ENCODE measurements around the gene SRRD.

SRRD gene

GRCh38 chr22:26460202-26460601 is 23.5 kb upstream of the SRRD start:
- H3K9me3 ChIP-seq (ENCODE audit: insufficient read depth, low read length) = no peaks in the 10 kb centered on the region
- peaks cover 7% of the 10 kb centered on the region; the same call in 1 of the 2 replicates for H3K36me3 ChIP-seq (ENCODE audit: low read length)
- H3K27ac ChIP-seq (ENCODE audit: low read depth, low read length) = no peak overlapping the region
- H3K4me3 ChIP-seq (ENCODE audit: insufficient read depth, low read length, poor library complexity, severe bottlenecking) = no peak overlapping the region
- H3K9ac ChIP-seq (ENCODE audit: low read length) = no peak overlapping the region
- peaks cover 19% of the 10 kb centered on the region for H3K79me2 ChIP-seq (ENCODE audit: insufficient read depth, low read length)
- H2AFZ ChIP-seq (ENCODE audit: low read depth, low read length, severe bottlenecking) = no peak overlapping the region
- H3F3A ChIP-seq (ENCODE audit: insufficient read depth) = no peaks in the 10 kb centered on the region; the same call in 1 of the 2 replicates
- no peaks in the 10 kb centered on the region; the same call in 1 of the 2 replicates for H4K20me1 ChIP-seq (ENCODE audit: low read depth, low read length)
- no peaks in the 10 kb centered on the region for H3K27me3 ChIP-seq (ENCODE audit: low read length)
- no peaks in the 10 kb centered on the region for H3K9me2 ChIP-seq (replicated peaks; ENCODE audit: insufficient read depth, low read length)
- no peak for TF ChIP-seq EZH2phosphoT487 (conservative IDR thresholded peaks at IDR 0.05; ENCODE audit: low read length)
- TF ChIP-seq, protein P1, sequence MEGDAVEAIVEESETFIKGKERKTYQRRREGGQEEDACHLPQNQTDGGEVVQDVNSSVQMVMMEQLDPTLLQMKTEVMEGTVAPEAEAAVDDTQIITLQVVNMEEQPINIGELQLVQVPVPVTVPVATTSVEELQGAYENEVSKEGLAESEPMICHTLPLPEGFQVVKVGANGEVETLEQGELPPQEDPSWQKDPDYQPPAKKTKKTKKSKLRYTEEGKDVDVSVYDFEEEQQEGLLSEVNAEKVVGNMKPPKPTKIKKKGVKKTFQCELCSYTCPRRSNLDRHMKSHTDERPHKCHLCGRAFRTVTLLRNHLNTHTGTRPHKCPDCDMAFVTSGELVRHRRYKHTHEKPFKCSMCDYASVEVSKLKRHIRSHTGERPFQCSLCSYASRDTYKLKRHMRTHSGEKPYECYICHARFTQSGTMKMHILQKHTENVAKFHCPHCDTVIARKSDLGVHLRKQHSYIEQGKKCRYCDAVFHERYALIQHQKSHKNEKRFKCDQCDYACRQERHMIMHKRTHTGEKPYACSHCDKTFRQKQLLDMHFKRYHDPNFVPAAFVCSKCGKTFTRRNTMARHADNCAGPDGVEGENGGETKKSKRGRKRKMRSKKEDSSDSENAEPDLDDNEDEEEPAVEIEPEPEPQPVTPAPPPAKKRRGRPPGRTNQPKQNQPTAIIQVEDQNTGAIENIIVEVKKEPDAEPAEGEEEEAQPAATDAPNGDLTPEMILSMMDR (IDR thresholded peaks at IDR 0.05; ENCODE audit: insufficient read depth, low read length, poor library complexity, severe bottlenecking) = no peak
- H3K4me2 ChIP-seq (ENCODE audit: low read depth, low read length, poor library complexity, severe bottlenecking) = no peak overlapping the region

DNA sequence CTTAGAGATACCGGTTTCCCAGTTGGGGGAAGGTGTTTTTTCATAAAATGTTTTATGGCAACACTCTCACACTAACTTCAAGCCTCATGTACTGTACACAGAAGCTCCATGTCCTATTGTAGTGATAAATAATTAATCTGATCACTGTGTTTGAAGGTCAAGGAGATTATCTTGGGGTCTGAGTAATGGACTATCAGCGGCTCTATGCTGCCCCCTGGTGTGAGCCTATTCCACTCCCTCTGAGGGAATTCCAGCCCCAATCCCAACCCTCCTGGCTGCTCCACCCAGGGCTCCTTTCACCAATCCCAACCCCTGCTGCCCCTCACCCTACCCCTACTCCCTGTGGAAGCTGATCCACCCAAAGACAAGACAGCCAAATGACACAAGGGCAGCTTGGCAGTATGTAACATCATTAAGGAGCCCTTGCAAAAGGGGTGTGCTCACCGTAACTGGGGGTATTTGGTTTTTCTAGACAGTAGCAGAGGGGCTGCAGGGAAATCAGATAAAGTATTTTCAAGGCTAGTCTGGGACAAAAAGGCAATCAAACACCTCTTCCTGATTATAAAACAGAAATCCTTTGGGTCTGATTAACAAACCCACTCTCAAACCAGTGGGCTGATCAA is 22.4 kb upstream of the SRRD start:
- TF ChIP-seq, protein P1 (IDR thresholded peaks at IDR 0.05; ENCODE audit: insufficient read depth, low read length, poor library complexity, severe bottlenecking) = peak; percentile 79
- no peak for TF ChIP-seq EZH2phosphoT487 (conservative IDR thresholded peaks at IDR 0.05; ENCODE audit: low read length)
- H3K9ac ChIP-seq (ENCODE audit: low read length) = no peak overlapping the region
- H3F3A ChIP-seq (ENCODE audit: insufficient read depth) = no peaks in the 10 kb centered on the region; the same call in 1 of the 2 replicates
- no peak overlapping the region for H3K4me3 ChIP-seq (ENCODE audit: insufficient read depth, low read length, poor library complexity, severe bottlenecking)
- H4K20me1 ChIP-seq (ENCODE audit: low read depth, low read length) = no peaks in the 10 kb centered on the region; the same call in 1 of the 2 replicates
- H3K79me2 ChIP-seq (ENCODE audit: insufficient read depth, low read length) = peaks cover 19% of the 10 kb centered on the region
- H3K27me3 ChIP-seq (ENCODE audit: low read length) = no peaks in the 10 kb centered on the region
- peaks cover 4% of the 10 kb centered on the region; the same call in 1 of the 2 replicates for H3K36me3 ChIP-seq (ENCODE audit: low read length)
- no peak overlapping the region for H3K27ac ChIP-seq (ENCODE audit: low read depth, low read length)
- H3K9me2 ChIP-seq (replicated peaks; ENCODE audit: insufficient read depth, low read length) = no peaks in the 10 kb centered on the region
- no peaks in the 10 kb centered on the region for H3K9me3 ChIP-seq (ENCODE audit: insufficient read depth, low read length)
- no peak overlapping the region for H3K4me2 ChIP-seq (ENCODE audit: low read depth, low read length, poor library complexity, severe bottlenecking)
- no peak overlapping the region for H2AFZ ChIP-seq (ENCODE audit: low read depth, low read length, severe bottlenecking)

DNA sequence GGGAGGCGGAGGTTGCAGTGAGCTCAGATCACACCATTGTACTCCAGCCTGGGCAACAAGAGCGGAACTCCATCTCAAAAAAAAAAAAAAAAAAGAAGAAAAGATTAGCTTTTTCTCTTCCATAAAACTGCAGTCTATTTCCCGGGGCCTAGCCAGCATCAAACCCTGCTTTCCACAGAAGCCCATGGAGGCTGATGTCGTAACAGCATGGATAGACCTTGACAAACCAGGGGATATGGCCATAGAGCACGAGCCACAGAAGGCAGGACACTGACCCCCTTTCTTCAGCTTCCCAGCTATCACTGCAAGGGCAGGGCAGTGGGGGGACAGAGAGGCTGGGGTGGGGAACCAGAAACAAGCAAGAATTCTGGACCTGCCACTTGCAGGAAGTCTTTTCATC is 21.6 kb upstream of the SRRD start:
- no peaks in the 10 kb centered on the region; the same call in 1 of the 2 replicates for H4K20me1 ChIP-seq (ENCODE audit: low read depth, low read length)
- no peak for TF ChIP-seq EZH2phosphoT487 (conservative IDR thresholded peaks at IDR 0.05; ENCODE audit: low read length)
- TF ChIP-seq, protein P1 (IDR thresholded peaks at IDR 0.05; ENCODE audit: insufficient read depth, low read length, poor library complexity, severe bottlenecking) = no peak
- H3K9me2 ChIP-seq (replicated peaks; ENCODE audit: insufficient read depth, low read length) = no peaks in the 10 kb centered on the region
- H3K4me3 ChIP-seq (ENCODE audit: insufficient read depth, low read length, poor library complexity, severe bottlenecking) = no peak overlapping the region
- H3K27me3 ChIP-seq (ENCODE audit: low read length) = no peaks in the 10 kb centered on the region
- no peak overlapping the region for H2AFZ ChIP-seq (ENCODE audit: low read depth, low read length, severe bottlenecking)
- H3K36me3 ChIP-seq (ENCODE audit: low read length) = peaks cover under 1% of the 10 kb centered on the region; the same call in 1 of the 2 replicates
- H3K9ac ChIP-seq (ENCODE audit: low read length) = no peak overlapping the region
- no peak overlapping the region for H3K27ac ChIP-seq (ENCODE audit: low read depth, low read length)
- peaks cover under 1% of the 10 kb centered on the region for H3F3A ChIP-seq (ENCODE audit: insufficient read depth)
- H3K9me3 ChIP-seq (ENCODE audit: insufficient read depth, low read length) = no peaks in the 10 kb centered on the region
- H3K79me2 ChIP-seq (ENCODE audit: insufficient read depth, low read length) = peaks cover 19% of the 10 kb centered on the region
- H3K4me2 ChIP-seq (ENCODE audit: low read depth, low read length, poor library complexity, severe bottlenecking) = no peak overlapping the region

Data from SU-DHL-6 (cell line).